Fibroblast of villous mesenchyme (primary cell): Measurements from ENCODE around the gene BLMH. TPM values are rescaled to one million over a fixed set of nuclear protein-coding genes. Genes with fewer than 3 reads are reported as not detected.

Source experiments
- DNase-seq: peaks from one replicate; pipeline ENCODE4 v3.0.0-alpha.2; 2010; ENCODE audit warnings: low read depth
- H3K4me3 ChIP-seq: 2 replicates; pipeline ENCODE4 v1.5.1; 2011; ENCODE audit warnings: low read depth, mild to moderate bottlenecking, low read length
- total RNA-seq: library from RNA; depleted of rRNA; stranded (reverse); fragments of >200 nt; gene quantifications from 2 replicates; pipeline ENCODE4 v1.2.3, GENCODE V29; 2012
- TF ChIP-seq, protein P1 (sequence below): IDR thresholded peaks from 2 replicates; pipeline ENCODE4 v1.5.1; 2012; ENCODE audit warnings: low read depth, mild to moderate bottlenecking, low read length; ENCODE audit not compliant: insufficient read depth

BLMH gene
- total RNA-seq, 1 donor, result 31.1 TPM

DNA sequence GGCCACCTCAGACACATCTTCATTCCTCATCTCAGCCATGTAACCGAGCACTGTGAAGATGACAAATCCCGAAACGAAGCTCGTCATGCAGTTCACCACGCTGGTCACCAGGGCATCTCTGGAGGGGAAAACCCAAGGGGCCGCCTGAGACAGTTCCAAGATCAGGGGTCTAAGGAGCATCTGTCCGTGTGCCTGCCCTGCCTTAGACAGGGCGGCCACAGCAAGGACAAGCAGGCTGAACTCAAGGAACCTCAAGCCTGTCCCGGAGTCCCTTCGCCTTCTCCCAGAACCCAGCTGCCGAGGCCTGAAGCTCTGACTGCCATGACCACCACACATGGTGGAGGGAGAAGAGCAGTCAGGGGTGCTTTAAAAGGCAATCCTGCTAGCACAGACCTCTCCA, 79.0 kb downstream of the BLMH start:
- H3K4me3 ChIP-seq, result no peak overlapping the region
- TF ChIP-seq, protein P1, sequence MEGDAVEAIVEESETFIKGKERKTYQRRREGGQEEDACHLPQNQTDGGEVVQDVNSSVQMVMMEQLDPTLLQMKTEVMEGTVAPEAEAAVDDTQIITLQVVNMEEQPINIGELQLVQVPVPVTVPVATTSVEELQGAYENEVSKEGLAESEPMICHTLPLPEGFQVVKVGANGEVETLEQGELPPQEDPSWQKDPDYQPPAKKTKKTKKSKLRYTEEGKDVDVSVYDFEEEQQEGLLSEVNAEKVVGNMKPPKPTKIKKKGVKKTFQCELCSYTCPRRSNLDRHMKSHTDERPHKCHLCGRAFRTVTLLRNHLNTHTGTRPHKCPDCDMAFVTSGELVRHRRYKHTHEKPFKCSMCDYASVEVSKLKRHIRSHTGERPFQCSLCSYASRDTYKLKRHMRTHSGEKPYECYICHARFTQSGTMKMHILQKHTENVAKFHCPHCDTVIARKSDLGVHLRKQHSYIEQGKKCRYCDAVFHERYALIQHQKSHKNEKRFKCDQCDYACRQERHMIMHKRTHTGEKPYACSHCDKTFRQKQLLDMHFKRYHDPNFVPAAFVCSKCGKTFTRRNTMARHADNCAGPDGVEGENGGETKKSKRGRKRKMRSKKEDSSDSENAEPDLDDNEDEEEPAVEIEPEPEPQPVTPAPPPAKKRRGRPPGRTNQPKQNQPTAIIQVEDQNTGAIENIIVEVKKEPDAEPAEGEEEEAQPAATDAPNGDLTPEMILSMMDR, result no peak
- no peak for DNase-seq

DNA sequence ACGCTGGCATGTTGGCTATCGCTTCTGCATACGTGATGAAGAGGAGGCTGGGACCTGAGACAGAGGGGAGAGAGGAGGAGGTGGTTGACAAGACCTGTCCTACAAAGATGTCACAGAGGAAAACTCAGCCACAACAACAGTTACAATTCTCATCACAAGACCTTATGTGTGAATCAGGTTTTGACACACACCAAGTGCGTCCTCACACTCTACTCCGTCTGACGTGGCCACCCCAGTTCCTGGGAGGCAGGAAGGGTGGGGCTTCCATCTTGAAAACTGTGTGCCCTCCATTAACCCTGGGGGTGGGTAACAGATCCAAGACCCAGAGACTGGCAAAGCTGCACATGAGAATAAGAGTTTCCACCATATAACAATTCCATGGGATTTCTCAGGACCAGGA, 80.4 kb downstream of the BLMH start:
- TF ChIP-seq, protein P1, result no peak
- no peak overlapping the region for H3K4me3 ChIP-seq
- no peak for DNase-seq

DNA sequence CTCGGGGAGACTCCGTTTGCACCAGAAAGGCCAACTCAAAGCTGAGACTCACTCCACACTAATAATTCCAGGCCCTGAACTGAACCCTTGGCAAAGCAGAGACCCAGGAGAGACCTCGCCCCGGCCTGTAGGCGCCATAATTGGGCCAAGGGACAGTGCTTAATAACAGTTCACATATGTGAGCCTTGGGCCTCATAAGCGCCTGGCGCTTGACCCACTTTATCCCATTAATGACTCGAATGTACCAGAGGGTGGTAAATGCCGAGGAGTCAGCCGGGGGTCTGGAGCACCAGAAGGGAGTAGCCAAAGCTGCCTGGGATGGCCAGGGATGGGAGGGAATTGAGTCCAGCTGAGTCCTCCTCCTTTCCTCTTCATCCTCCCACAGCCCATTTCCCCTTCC, 80.8 kb downstream of the BLMH start:
- TF ChIP-seq, protein P1, result no peak
- no peak for DNase-seq
- no peak overlapping the region for H3K4me3 ChIP-seq

DNA sequence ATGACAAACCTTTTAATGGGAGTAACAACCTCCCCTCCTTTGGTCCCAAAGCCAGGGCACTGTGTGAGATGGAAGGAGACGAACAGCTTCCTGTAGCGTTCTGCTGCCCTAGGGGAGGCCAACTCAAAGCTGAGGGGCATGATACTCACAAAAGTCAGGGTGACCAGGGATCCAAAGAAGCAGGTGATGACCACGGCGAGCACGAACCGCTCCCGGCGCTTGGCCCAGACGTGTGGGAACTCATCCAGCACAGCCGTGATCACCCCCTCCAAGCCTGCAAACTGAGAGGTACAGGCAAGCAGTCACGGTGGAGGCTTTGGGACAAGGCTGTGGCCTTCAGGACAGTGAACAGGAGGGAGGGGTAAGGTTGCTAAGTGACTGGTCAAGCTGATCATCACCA, 81.4 kb downstream of the BLMH start:
- no peak for DNase-seq
- H3K4me3 ChIP-seq, result no peak overlapping the region
- TF ChIP-seq, protein P1, result no peak

DNA sequence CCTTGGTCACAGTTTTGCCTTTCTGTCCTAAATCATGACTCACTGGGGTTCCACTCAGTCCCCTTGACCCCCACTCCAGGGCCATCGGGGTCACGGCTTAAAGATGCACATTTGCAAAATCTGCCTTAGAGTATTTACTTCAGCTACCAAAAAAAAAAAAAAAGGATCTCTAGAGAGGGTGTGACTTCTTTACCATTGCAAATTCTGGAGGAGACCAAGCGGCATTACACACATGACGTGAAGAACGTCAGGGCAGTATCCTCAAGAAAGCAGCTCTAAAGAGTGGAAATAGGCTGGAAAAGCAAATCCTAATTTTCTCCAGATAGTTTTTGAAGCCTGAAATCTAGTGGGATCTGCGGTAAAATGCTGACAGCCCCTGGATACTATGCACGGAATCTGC, 81.8 kb downstream of the BLMH start:
- TF ChIP-seq, protein P1, result no peak
- no peak for DNase-seq
- H3K4me3 ChIP-seq, result no peak overlapping the region

DNA sequence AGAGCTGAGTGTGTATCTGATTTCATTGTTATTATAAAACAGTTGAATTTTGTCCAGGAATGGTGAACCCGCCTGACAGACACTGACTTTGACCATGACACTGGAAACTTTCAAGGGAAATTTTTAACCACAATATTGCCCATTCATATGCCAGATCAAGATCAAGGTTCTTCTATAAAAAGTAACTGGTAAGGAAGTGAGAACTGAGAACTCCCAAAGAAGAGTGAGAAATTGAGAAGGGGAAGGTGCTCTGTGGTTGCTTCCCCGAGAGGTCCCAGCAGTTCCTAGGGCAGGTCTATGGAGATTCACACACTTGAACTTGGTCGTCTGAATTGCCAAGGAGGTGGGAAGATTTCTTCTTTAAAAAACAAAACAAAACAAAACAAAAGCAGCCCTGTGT, 83.5 kb downstream of the BLMH start:
- H3K4me3 ChIP-seq, result no peak overlapping the region
- no peak for DNase-seq
- TF ChIP-seq, protein P1, result no peak

DNA sequence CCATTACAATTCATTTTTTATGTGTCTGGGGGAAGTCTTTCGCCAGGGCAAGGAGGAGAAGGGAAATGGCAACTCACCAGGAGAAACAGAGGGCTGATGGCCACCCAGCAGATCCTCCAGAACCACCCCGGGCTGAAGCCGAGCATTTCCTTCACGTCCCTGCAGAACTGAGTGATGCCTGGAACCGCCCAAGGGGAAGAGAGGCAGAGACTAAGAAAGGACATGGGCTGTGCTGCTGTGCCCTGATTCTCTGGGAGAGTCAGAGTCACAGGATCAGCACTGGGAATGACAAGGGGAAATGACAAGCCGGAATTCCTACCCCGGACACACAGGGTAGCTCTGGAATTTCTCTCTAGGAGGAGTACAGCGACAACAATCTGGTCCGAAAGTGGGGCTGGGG, 84.1 kb downstream of the BLMH start:
- DNase-seq, result no peak

More for the DNA sequence above, 84.1 kb downstream of the BLMH start:
- H3K4me3 ChIP-seq, result no peak overlapping the region
- TF ChIP-seq, protein P1, result no peak
